SK-N-SH (cell line): ENCODE data around the gene PEX5. TPM values are rescaled to one million over a fixed set of nuclear protein-coding genes. Genes with fewer than 3 reads are reported as not detected.

Experiments used
- CTCF ChIA-PET: fragments of 300-600, 350-600 bp; formaldehyde crosslinking; extraction: SDS; loops from one replicate; lab custom pipeline; 2021; lab: Yijun Ruan, JAX
- POLR2A ChIA-PET: fragments of 350-600 bp; sonication (Branson Sonifier 250); formaldehyde crosslinking; extraction: SDS; loops from one replicate; lab custom pipeline; 2020; ENCODE audit warnings: antibody characterized with exemption, inconsistent platforms; lab: Yijun Ruan, JAX
- DNase-seq: peaks from one replicate; pipeline ENCODE4 v3.0.0; 2012
- H2AFZ ChIP-seq: fragments of 200-600 bp; sonication (generic); 2 replicates; pipeline ENCODE4 v1.8.1; 2016; ENCODE audit warnings: antibody characterized with exemption, mild to moderate bottlenecking, low read depth
- H3F3A ChIP-seq: fragments of 200-600 bp; sonication (generic); replicated peaks from 2 replicates; pipeline ENCODE3; 2016; ENCODE audit warnings: antibody characterized with exemption, mild to moderate bottlenecking; ENCODE audit not compliant: insufficient read depth
- H3K27ac ChIP-seq, 2 experiments: fragments of 200-500 bp in 1 of 2; fragments of 200-600 bp in 1 of 2; sonication (Bioruptor generic) in 1 of 2; sonication (generic), shearing (Covaris generic) in 1 of 2; 2 replicates each; pipeline versions ENCODE4 v1.5.1 to v1.6.1; 2014 to 2016; ENCODE audit warnings: low read depth in 2 of 2, inconsistent platforms in 1 of 2, low read length in 1 of 2, mild to moderate bottlenecking in 1 of 2, mixed read lengths in 1 of 2
- H3K27me3 ChIP-seq: fragments of 200-600 bp; sonication (generic), shearing (Covaris generic); 2 replicates; pipeline ENCODE4 v1.6.1; 2016; ENCODE audit warnings: mixed run types; ENCODE audit not compliant: insufficient read depth
- H3K36me3 ChIP-seq, 2 experiments: fragments of 200-500 bp in 1 of 2; fragments of 200-600 bp in 1 of 2; sonication (Bioruptor generic) in 1 of 2; sonication (generic) in 1 of 2; replicated peaks in 1 of 2; 2 replicates each; pipeline versions ENCODE3 to v1.5.1; 2014 to 2016; ENCODE audit warnings: low read length in 1 of 2, mild to moderate bottlenecking in 1 of 2; ENCODE audit not compliant: insufficient read depth in 2 of 2, control insufficient read depth in 1 of 2
- H3K4me1 ChIP-seq, 2 experiments: fragments of 200-500 bp in 1 of 2; fragments of 200-600 bp in 1 of 2; sonication (Bioruptor generic) in 1 of 2; sonication (generic), shearing (Covaris generic) in 1 of 2; 2 replicates each; pipeline versions ENCODE4 v1.5.1 to v1.6.1; 2014 to 2016; ENCODE audit warnings: low read depth in 1 of 2, low read length in 1 of 2, mixed run types in 1 of 2; ENCODE audit not compliant: insufficient read depth in 2 of 2, control insufficient read depth in 1 of 2
- H3K4me2 ChIP-seq: fragments of 200-600 bp; sonication (generic), shearing (Covaris generic); 2 replicates; pipeline ENCODE4 v1.6.1; 2017; ENCODE audit warnings: mixed run types
- H3K4me3 ChIP-seq, 2 experiments: fragments of 200-500 bp in 1 of 2; fragments of 200-600 bp in 1 of 2; sonication (Bioruptor generic) in 1 of 2; sonication (generic), shearing (Covaris generic) in 1 of 2; 2 replicates each; pipeline versions ENCODE4 v1.5.1 to v1.8.1; 2014 to 2016; ENCODE audit warnings: low read depth in 2 of 2, inconsistent platforms in 1 of 2, low read length in 1 of 2, mild to moderate bottlenecking in 1 of 2, mixed read lengths in 1 of 2, moderate library complexity in 1 of 2
- H3K79me2 ChIP-seq: fragments of 200-600 bp; sonication (generic); 2 replicates; pipeline ENCODE4 v1.8.1; 2017; ENCODE audit warnings: mild to moderate bottlenecking; ENCODE audit not compliant: insufficient read depth
- H3K9ac ChIP-seq: fragments of 200-600 bp; sonication (generic); 2 replicates; pipeline ENCODE4 v1.6.1; 2017; ENCODE audit warnings: mixed run types
- H3K9me2 ChIP-seq: fragments of 200-600 bp; sonication (generic); 2 replicates; pipeline ENCODE4 v1.6.1; 2017; ENCODE audit warnings: mixed run types
- H3K9me3 ChIP-seq: fragments of 200-600 bp; sonication (generic); 2 replicates; pipeline ENCODE4 v1.6.1; 2017; ENCODE audit warnings: mixed run types, mild to moderate bottlenecking, moderate library complexity
- H4K20me1 ChIP-seq: fragments of 200-600 bp; sonication (generic); 2 replicates; pipeline ENCODE4 v1.6.1; 2017; ENCODE audit warnings: mild to moderate bottlenecking, mixed run types; ENCODE audit not compliant: insufficient read depth
- CHD2 ChIP-seq: fragments of 150-350 bp; IDR thresholded peaks from 2 replicates; pipeline ENCODE4 v1.6.1; 2018; ENCODE audit warnings: low read length; ENCODE audit not compliant: partially characterized antibody
- CTCF ChIP-seq: fragments of 200-600 bp; sonication (generic); IDR thresholded peaks from 2 replicates; pipeline ENCODE4 v1.6.1; 2017; ENCODE audit warnings: antibody characterized with exemption, mild to moderate bottlenecking, moderate library complexity
- ELF1 ChIP-seq: IDR thresholded peaks from 2 replicates; pipeline ENCODE4 v1.4.0; 2012
- GATA2 ChIP-seq: sonication (generic); formaldehyde crosslinking; IDR thresholded peaks from 2 replicates; pipeline ENCODE4 v1.5.0; 2020; ENCODE audit warnings: mild to moderate bottlenecking, missing genetic modification reagents
- MAX ChIP-seq: IDR thresholded peaks from 2 replicates; pipeline ENCODE4 v1.4.0; 2012; ENCODE audit warnings: low read depth
- MEF2A ChIP-seq: IDR thresholded peaks from 2 replicates; pipeline ENCODE4 v1.4.0; 2012; ENCODE audit warnings: low read depth, borderline replicate concordance
- REST ChIP-seq: IDR thresholded peaks from 2 replicates; pipeline ENCODE4 v1.6.1; 2012; ENCODE audit warnings: mild to moderate bottlenecking, low read depth, low read length, moderate library complexity
- RXRA ChIP-seq: IDR thresholded peaks from 2 replicates; pipeline ENCODE4 v1.4.0; 2012; ENCODE audit warnings: low read depth, mild to moderate bottlenecking, borderline replicate concordance
- SIN3A ChIP-seq: IDR thresholded peaks from 2 replicates; pipeline ENCODE4 v1.6.1; 2012; ENCODE audit warnings: low read depth, mild to moderate bottlenecking, low read length, moderate library complexity, borderline replicate concordance
- TEAD4 ChIP-seq: IDR thresholded peaks from 2 replicates; pipeline ENCODE4 v1.4.0; 2012; ENCODE audit warnings: mild to moderate bottlenecking, borderline replicate concordance; ENCODE audit not compliant: insufficient read depth
- USF2 ChIP-seq: fragments of 150-350 bp; IDR thresholded peaks from 2 replicates; pipeline ENCODE4 v1.6.1; 2017; ENCODE audit warnings: antibody characterized with exemption, low read length, low read depth, borderline replicate concordance
- YY1 ChIP-seq: IDR thresholded peaks from 2 replicates; pipeline ENCODE4 v1.4.0; 2012; ENCODE audit warnings: low read depth, mild to moderate bottlenecking
- WGBS: methylation state at CpG from one replicate; pipeline ENCODE4 v1.1.6; 2017; ENCODE audit warnings: low lambda C conversion rate; 5-methylcytosine and 5-hydroxymethylcytosine counted together
- polyA plus RNA-seq, 3 experiments: library from polyadenylated mRNA; depleted of rRNA; stranded (reverse); fragments of >200 nt; gene quantifications; 2 replicates each; pipeline ENCODE4 v1.2.3, GENCODE V29; 2012

PEX5 gene
- polyA plus RNA-seq, 1 of the 3 experiments (the other 2 are of a cell fraction), result 22.6 TPM

GRCh38 chr12:7151532-7151931, 38.0 kb upstream of the PEX5 start:
- H3F3A ChIP-seq, result no peaks in the 10 kb centered on the region
- no peaks in the 10 kb centered on the region for H3K27me3 ChIP-seq
- TF ChIP-seq RXRA, result no peak
- no peak for TF ChIP-seq YY1
- TF ChIP-seq MAX, result no peak
- TF ChIP-seq SIN3A, result no peak
- TF ChIP-seq CHD2, result no peak
- TF ChIP-seq MEF2A, result no peak
- no peak for TF ChIP-seq REST
- no peak for TF ChIP-seq TEAD4
- no peak for TF ChIP-seq ELF1
- TF ChIP-seq CTCF, result no peak
- TF ChIP-seq GATA2 (CRISPR knock-in tag), result no peak
- TF ChIP-seq USF2, result no peak
- TF ChIP-seq, all 33 proteins: peak for 0
- Histone ChIP-seq H3K79me2 (no peaks in the 10 kb centered on the region), H3K4me2 (no peak overlapping the region), H3K27ac (no peak overlapping the region), H4K20me1 (no peaks in the 10 kb centered on the region), H3K36me3 (peaks cover 0 to 10% of the 10 kb centered on the region in 2 experiments), H3K9me2 (no peaks in the 10 kb centered on the region), H2AFZ (no peak overlapping the region), H3K4me3 (no peak overlapping the region), H3K9ac (no peak overlapping the region), H3K4me1 (peaks cover 0 to 26% of the 10 kb centered on the region in 2 experiments; a peak in 2 of 4 replicates), H3K9me3 (no peaks in the 10 kb centered on the region)
- WGBS, result 86% methylated on average over 6 of the region's 6 CpGs
- POLR2A ChIA-PET, result no interaction called here
- no peak for DNase-seq
- CTCF ChIA-PET, result interaction anchor here (1.2 to 2.0 kb wide), 3 partner anchors 11 to 42 kb away, joined by 3 to 8 read pairs (median 5); partner anchors contain the start of gene C1RL
